Activated naive CD4-positive, alpha-beta T cell treated with anti-CD3 and anti-CD28 coated beads for 36 hours (primary cell): ENCODE results near the gene IFI6. TPM values are rescaled to one million over a fixed set of nuclear protein-coding genes. Genes with fewer than 3 reads are reported as not detected.
"Not testable (repeated sequence)": the region's sequence is repeated elsewhere in the genome, so short reads cannot be mapped to it uniquely, and the experiment has no call there.

Experiments
- CTCF ChIA-PET: fragments of 350-600 bp; sonication (Branson Sonifier 250); formaldehyde crosslinking; loops from one replicate; lab custom pipeline; 2021; ENCODE audit warnings: antibody characterized with exemption; lab: Charles Lee
- DNase-seq: peaks from one replicate; pipeline ENCODE4 v3.0.0-alpha.2; 2020
- H3K27ac Mint-ChIP-seq: one replicate; pipeline ENCODE4 v1.8.0; 2021; ENCODE audit warnings: mild to moderate bottlenecking, mixed read lengths
- H3K27me3 Mint-ChIP-seq: one replicate; pipeline ENCODE4 v1.8.0; 2021; ENCODE audit warnings: low read depth, mixed read lengths
- H3K36me3 Mint-ChIP-seq: one replicate; pipeline ENCODE4 v1.8.0; 2021; ENCODE audit warnings: low read depth, mixed read lengths
- H3K4me1 Mint-ChIP-seq: one replicate; pipeline ENCODE4 v1.8.0; 2021; ENCODE audit warnings: low read depth, mixed read lengths
- H3K4me3 Mint-ChIP-seq: one replicate; pipeline ENCODE4 v1.8.0; 2021; ENCODE audit warnings: mild to moderate bottlenecking, moderate library complexity, mixed read lengths
- H3K9me3 Mint-ChIP-seq: one replicate; pipeline ENCODE4 v1.8.0; 2021; ENCODE audit warnings: mixed read lengths
- intact Hi-C: fragments of 100-400 bp; cut with micrococcal nuclease; formaldehyde crosslinking; loops from one replicate; pipeline ENCODE4 v1.15.1; 2023
- total RNA-seq, 2 experiments: library from RNA; stranded (reverse); gene quantifications; one replicate each; pipeline ENCODE4 v1.2.3, GENCODE V29; 2021

The IFI6 gene
- total RNA-seq, 2 experiments from 2014 or later = 115 to 125 TPM

GRCh38 chr1:27632387-27633297, 39.4 kb downstream of the IFI6 start:
- CTCF ChIA-PET = interaction anchor here (1.0 to 4.4 kb wide), 3 partner anchors 12 to 29 kb away, joined by 3 to 20 read pairs (median 3); no protein-coding TSS in a partner anchor
- Mint-ChIP-seq H3K36me3 (no peaks in the 10 kb centered on the region), H3K4me3 (no peak overlapping the region), H3K27me3 (no peaks in the 10 kb centered on the region), H3K9me3 (no peaks in the 10 kb centered on the region), H3K27ac (peak overlapping the region; percentile 43), H3K4me1 (peaks cover 71% of the 10 kb centered on the region)
- intact Hi-C loops = loop anchor here (1.0 to 2.0 kb wide), 2 partner anchors 24 to 27 kb away; no protein-coding TSS in a partner anchor
- peak; percentile 65 for DNase-seq

GRCh38 chr1:27630859-27631491, 41.0 kb downstream of the IFI6 start:
- H3K27me3 Mint-ChIP-seq = no peaks in the 10 kb centered on the region
- no peak overlapping the region for H3K27ac Mint-ChIP-seq
- no peaks in the 10 kb centered on the region for H3K9me3 Mint-ChIP-seq
- DNase-seq = no peak
- no peak overlapping the region for H3K4me3 Mint-ChIP-seq
- H3K36me3 Mint-ChIP-seq = no peaks in the 10 kb centered on the region
- intact Hi-C loops = no loop called here
- peaks cover 61% of the 10 kb centered on the region for H3K4me1 Mint-ChIP-seq
- CTCF ChIA-PET = interaction anchor here (1.1 to 4.4 kb wide), 2 partner anchors 31 to 89 kb away, joined by 3 to 20 read pairs; no protein-coding TSS in a partner anchor

GRCh38 chr1:27628712-27629111, 43.3 kb downstream of the IFI6 start:
- intact Hi-C loops = no loop called here
- no peak for DNase-seq
- CTCF ChIA-PET = interaction anchor here (0.7 to 4.4 kb wide), 8 partner anchors 12 to 301 kb away, joined by 3 to 20 read pairs (median 4); no protein-coding TSS in a partner anchor
- Mint-ChIP-seq H3K9me3 (no peaks in the 10 kb centered on the region), H3K27me3 (no peaks in the 10 kb centered on the region), H3K4me1 (peaks cover 49% of the 10 kb centered on the region), H3K36me3 (no peaks in the 10 kb centered on the region), H3K27ac (no peak overlapping the region), H3K4me3 (no peak overlapping the region)

GRCh38 chr1:27627733-27628132, 44.3 kb downstream of the IFI6 start:
- H3K27ac Mint-ChIP-seq, H3K27me3 Mint-ChIP-seq, intact Hi-C loops, H3K36me3 Mint-ChIP-seq, DNase-seq, H3K4me3 Mint-ChIP-seq, H3K9me3 Mint-ChIP-seq: not testable (repeated sequence)
- CTCF ChIA-PET = interaction anchor here (0.6 to 1.6 kb wide), 3 partner anchors 16 to 619 kb away, joined by 3 to 4 read pairs (median 4); no protein-coding TSS in a partner anchor
- peaks cover 44% of the 10 kb centered on the region for H3K4me1 Mint-ChIP-seq

- Mint-ChIP-seq H3K4me3 (no peak overlapping the region), H3K4me1 (peaks cover 37% of the 10 kb centered on the region), H3K27me3 (no peaks in the 10 kb centered on the region), H3K27ac (no peak overlapping the region), H3K36me3 (no peaks in the 10 kb centered on the region), H3K9me3 (no peaks in the 10 kb centered on the region)
- CTCF ChIA-PET = interaction anchor here (0.6 to 1.6 kb wide), 2 partner anchors 16 to 630 kb away, joined by 4 read pairs; no protein-coding TSS in a partner anchor
- intact Hi-C loops = no loop called here
- DNase-seq = no peak
These were observed 44.9 kb downstream of the IFI6 start for GRCh38 chr1:27627061-27627460.

DNA sequence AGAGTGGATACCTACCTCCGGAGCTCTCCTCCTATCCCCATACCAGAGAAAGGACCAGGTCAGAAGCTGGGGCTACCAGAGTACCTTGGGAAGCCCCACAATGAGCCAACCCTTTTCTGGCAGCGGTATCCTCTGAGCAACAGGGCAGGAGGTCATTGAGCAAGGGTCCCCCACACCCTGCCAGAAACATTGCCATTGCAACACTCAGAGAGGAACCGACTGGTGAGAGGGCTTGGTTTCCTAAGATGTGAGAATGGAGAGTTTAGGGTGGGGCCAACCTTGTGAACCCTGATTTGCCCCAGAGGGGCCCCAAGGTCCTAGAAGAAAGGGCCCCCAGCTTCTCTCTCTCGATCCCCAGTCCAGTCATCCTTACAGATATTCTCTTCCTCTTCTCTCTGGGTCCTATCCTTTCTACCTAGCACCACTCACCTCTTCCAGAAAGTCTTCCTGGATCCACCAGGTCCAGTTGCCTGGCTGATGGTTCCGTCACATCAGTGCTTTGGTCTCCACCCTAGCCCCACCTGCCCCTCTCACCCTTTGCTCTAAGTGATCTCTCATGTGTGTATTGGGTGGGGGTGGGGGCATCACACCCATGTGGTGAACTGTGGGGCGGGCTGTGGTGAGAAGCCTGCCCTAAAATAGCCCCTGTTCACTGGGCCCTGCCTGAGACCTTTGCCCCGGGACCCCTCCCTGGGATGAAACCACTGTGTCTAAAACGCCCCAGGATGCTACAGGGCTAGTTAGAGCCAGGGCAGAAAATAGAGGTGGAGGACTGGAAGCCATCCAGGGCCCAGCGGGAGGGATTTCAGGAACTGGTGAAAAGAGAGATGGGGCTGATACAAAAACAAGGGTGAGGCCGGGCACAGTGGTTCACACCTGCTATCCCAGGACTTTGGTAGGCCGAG, 45.7 kb downstream of the IFI6 start:
- Mint-ChIP-seq H3K4me1 (peaks cover 30% of the 10 kb centered on the region), H3K27me3 (no peaks in the 10 kb centered on the region), H3K9me3 (no peaks in the 10 kb centered on the region), H3K27ac (no peak overlapping the region), H3K4me3 (no peak overlapping the region), H3K36me3 (no peaks in the 10 kb centered on the region)
- intact Hi-C loops = no loop called here
- DNase-seq = no peak
- CTCF ChIA-PET = interaction anchor here (0.6 to 1.1 kb wide), 2 partner anchors 37 to 629 kb away, joined by 3 to 4 read pairs; no protein-coding TSS in a partner anchor

DNA sequence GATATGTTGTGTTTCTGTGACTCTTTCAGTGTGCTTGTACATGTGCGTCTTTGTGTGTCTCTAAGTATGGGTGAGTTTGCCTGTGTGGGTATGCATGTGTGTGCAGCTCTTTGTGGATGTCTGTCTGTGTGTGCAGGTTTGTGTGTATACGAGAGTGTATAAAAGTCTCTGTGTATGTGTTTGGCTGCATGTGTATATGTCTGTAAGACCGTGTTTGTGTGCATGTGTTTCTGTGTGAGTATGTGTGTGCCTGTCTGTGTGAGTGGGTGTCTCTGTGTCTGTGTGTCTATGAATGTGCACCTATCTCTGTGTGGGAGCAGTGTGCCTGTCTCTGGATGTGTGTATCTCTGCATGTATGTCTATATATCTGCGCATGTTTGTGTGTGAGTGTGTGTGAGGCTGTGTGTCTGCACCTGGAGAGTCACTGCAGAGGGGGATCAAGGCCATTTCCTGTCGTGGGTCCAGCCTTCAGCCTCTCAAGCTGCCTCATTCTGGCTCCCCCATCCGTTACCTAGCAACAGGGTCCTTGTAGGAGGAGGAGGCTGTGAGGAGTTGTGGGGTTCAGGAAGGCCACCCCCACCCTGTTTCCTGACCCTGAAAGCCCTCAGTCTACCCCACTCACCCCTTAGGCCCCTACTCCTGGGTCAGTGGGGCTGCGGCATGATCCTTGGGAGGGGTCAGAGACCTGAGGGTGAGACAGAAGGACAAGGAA, 47.4 kb downstream of the IFI6 start:
- CTCF ChIA-PET = interaction anchor here (1.1 kb wide), 2 partner anchors 38 to 267 kb away, joined by 3 to 4 read pairs; no protein-coding TSS in a partner anchor
- no peaks in the 10 kb centered on the region for H3K9me3 Mint-ChIP-seq
- DNase-seq = no peak

GRCh38 chr1:27623327-27624212, 48.4 kb downstream of the IFI6 start:
- Mint-ChIP-seq H3K36me3 (no peaks in the 10 kb centered on the region), H3K27ac (no peak overlapping the region), H3K27me3 (no peaks in the 10 kb centered on the region), H3K4me1 (peaks cover 13% of the 10 kb centered on the region), H3K4me3 (no peak overlapping the region), H3K9me3 (no peaks in the 10 kb centered on the region)
- no peak for DNase-seq
- CTCF ChIA-PET = no interaction called here
- intact Hi-C loops = no loop called here

More for the DNA sequence above, 47.4 kb downstream of the IFI6 start:
- H3K27me3 Mint-ChIP-seq = no peaks in the 10 kb centered on the region
- H3K27ac Mint-ChIP-seq = no peak overlapping the region
- no peaks in the 10 kb centered on the region for H3K36me3 Mint-ChIP-seq
- intact Hi-C loops = no loop called here
- H3K4me3 Mint-ChIP-seq = no peak overlapping the region
- peaks cover 18% of the 10 kb centered on the region for H3K4me1 Mint-ChIP-seq

- CTCF ChIA-PET = no interaction called here
These were observed 49.2 kb downstream of the IFI6 start for GRCh38 chr1:27622828-27623227.

GRCh38 chr1:27621051-27621920, 50.7 kb downstream of the IFI6 start:
- Mint-ChIP-seq H3K9me3 (no peaks in the 10 kb centered on the region), H3K4me3 (no peak overlapping the region), H3K36me3 (no peaks in the 10 kb centered on the region), H3K27ac (no peak overlapping the region), H3K4me1 (peaks cover 31% of the 10 kb centered on the region), H3K27me3 (no peaks in the 10 kb centered on the region)
- DNase-seq = no peak
- intact Hi-C loops = no loop called here
- CTCF ChIA-PET = interaction anchor here (1.0 to 1.8 kb wide), 5 partner anchors 15 to 48 kb away, joined by 3 to 4 read pairs (median 4); no protein-coding TSS in a partner anchor

More at GRCh38 chr1:27622828-27623227, 49.2 kb downstream of the IFI6 start:
- H3K9me3 Mint-ChIP-seq = no peaks in the 10 kb centered on the region
- no peak overlapping the region for H3K4me3 Mint-ChIP-seq
- no peaks in the 10 kb centered on the region for H3K36me3 Mint-ChIP-seq
- H3K27ac Mint-ChIP-seq = no peak overlapping the region
- no peak for DNase-seq
- intact Hi-C loops = no loop called here
- H3K4me1 Mint-ChIP-seq = peaks cover 19% of the 10 kb centered on the region
- no peaks in the 10 kb centered on the region for H3K27me3 Mint-ChIP-seq
